Activated CD8-positive, alpha-beta memory T cell treated with anti-CD3 and anti-CD28 coated beads, Interleukin-2, amount 50 U/mL, for 1 hour (primary cell): ENCODE measurements around the gene PRSS35.
"Not testable (repeated sequence)": the region's sequence is repeated elsewhere in the genome, so short reads cannot be mapped to it uniquely, and the experiment has no call there.

Experiments used
- DNase-seq: peaks from one replicate; pipeline ENCODE4 v3.0.0-alpha.2; 2020; ENCODE audit errors: extremely low read depth

Gene PRSS35, protein sequence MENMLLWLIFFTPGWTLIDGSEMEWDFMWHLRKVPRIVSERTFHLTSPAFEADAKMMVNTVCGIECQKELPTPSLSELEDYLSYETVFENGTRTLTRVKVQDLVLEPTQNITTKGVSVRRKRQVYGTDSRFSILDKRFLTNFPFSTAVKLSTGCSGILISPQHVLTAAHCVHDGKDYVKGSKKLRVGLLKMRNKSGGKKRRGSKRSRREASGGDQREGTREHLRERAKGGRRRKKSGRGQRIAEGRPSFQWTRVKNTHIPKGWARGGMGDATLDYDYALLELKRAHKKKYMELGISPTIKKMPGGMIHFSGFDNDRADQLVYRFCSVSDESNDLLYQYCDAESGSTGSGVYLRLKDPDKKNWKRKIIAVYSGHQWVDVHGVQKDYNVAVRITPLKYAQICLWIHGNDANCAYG

DNA sequence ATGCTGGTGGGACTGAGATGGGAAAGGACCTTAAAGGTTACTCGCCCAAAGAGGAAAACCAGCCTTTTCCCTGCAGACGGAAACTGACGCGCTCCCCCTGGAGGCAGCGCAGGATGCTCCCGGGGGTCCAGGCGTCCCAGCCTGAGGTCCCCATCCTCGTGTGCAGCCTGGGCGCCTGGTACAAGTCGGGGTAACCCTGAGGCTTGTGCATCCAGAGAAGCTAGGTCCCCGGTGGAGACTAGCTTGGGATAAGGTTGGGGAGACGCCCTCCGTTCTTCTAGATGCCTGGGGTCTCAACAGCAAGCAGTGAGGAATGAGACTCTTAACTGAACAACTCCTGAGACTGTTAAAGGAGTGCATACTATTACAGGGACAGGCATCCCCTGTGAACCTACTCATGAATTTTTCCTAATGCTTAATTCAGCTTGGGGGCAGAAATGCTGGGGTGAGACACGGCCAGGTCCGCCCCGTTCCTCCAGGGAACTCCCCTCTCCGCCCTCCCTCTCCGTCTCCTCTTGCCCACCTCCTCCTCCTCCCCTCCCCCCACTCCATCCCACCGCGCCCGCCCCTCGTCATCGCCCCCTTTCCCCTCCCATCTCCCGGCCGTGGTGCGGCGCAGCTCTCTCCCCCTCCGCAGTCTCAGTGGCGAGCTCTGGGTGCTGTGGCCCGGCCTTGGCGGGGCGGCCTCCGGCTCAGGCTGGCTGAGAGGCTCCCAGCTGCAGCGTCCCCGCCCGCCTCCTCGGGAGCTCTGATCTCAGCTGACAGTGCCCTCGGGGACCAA lies at the start of gene PRSS35:
Gene PRSS35, plus strand, starts transcription at position 634 of the 781 bp plus-strand sequence. CDS start 10,908 bp downstream, outside the sequence.
- DNase-seq = no peak

DNA sequence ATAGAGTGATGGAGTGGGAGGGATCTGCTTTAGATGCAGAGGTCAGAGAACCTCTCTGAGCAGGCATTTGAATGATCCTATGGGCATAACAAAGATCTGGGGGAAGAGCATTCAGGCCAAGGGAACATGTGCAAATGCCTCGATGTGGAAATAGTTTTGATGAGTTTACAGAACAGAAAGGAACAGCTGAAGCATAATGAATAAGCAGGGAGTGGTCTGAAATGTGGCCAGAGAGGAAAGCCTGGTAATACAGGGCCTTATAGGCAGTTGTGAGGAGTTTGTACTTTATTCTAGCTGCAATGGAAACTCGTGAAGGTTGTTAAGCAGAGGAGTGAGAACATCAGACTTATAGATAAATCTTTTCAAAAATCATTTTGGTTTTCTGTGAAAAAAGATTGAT lies 48.4 kb upstream of the PRSS35 start:
- no peak for DNase-seq

DNA sequence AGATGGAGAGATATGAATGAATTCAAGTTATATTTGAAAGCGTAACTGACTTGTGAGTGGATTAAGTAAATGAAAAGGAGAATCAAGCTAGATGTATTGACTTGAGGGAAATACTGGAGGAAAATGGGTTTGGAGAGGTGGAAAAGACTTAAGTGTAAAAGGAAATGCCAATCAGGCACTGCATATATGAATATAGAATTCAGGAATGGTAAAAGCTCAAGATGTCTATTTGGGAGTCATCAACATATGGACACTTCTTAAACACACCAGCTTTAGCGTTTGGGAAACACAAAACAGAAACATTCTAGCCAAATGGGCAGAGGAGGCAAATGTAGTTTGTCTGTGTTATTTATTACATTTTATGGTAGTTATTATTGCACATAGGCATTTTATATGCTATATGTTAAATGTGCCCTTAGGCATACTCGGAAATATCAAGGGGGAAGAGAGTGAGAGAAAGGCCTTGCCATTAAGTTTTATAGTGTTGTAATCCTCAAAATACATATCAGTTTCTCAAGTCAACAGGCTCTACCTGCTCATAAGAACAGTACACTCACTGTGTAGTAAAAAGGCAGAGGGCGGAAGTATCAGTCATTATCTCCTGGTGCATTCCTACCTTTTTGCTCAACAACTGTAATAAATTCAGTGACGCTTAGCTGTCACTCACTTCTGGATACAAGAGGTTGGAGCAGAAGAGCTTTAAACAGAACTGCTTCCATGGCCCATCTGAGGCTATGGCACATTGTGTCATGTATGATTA lies 47.8 kb upstream of the PRSS35 start:
- DNase-seq = no peak

DNA sequence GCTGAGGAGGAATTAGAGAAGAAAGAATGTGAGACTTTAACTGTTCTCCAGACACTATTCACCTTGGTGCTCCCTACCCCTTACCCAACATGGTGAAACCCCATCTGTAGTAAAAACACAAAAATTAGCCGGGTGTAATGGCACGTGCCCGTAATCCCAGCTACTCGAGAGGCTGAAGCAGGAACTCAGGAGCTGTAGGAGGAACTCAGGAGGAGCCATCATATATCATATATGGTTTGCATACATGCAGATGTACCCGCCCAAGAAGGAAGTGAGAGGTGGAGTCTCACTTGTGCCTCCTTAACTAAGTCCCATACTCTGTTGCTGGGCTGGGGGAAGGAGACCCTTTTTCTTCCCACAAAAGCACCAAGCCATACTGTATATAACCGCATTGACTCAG lies 46.0 kb upstream of the PRSS35 start:
- DNase-seq = no peak

DNA sequence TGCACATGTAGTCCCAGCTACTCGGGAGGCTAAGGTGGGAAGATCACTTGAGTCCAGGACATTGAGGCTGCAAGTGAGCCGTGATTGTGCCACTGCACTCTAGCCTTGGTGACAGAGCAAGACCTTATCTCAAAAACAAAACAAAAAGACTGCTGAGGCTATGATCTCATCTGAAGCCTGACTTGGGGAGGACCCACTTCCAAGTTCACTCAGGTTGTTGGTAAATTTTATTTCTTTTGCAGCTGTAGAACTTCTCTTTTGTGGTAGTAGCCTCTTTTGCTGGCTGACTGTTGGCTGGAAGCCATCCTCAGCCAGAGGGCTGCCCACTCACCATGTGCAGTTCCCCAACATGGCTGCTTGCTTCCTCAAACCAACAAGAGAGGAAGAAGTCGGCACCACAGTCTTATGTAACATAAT lies 44.7 kb upstream of the PRSS35 start:
- DNase-seq = no peak

DNA sequence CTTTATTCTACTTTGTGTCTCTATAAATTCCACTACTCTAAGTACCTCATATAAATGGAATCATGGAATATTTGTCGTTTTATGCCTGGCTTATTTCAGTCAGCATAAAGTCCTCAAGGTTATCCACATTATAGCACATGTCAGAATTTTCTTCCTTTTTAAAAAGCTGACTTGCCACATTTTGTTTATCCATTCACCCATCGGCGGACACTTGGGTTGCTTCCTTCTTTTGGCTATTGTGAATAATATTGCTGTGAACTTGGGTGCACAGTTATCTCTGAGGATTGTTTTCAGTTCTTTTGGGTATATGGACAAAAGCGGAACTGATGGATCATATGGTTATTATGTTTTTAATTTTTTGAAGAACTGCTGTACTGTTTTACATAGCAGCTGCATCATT lies 42.3 kb upstream of the PRSS35 start:
- no peak for DNase-seq

DNA sequence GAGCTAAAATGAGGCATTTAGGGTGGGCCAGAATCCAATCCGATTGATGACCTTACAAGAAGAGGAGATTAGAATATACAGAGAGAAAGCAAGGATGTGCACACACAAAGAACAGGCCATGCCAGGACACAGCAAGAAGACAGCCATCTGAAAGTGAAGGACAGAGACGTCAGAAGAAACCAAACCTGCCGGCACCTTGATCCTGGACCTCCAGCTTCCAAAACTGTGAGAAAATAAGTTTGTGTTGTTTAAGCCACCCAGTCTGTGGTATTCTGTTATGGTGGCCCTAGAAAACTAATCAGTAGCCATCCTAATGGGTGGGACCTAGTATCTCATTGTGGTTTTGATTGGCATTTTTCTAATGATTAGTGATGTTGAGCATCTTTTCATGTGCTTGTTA lies 41.7 kb upstream of the PRSS35 start:
- no peak for DNase-seq

DNA sequence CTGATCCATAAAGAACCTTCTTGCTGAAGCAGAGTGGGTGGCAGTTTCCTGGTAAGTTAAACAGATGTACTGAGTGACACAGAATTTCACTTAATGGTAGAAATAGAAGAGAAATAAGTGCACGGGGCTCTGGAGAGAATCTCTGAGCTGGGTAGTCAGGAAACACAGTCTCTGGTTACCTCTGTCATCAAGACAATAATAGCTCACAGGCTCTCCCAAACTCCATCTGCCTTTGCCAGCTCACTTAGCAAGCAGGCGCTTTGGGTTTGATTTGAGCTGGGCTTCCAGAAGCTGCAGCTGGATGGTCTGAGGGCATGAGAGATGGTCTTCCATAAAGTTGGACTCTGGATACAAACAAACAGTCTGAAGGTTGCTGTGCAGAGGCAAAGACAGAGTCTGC lies 39.6 kb upstream of the PRSS35 start:
- DNase-seq = no peak

DNA sequence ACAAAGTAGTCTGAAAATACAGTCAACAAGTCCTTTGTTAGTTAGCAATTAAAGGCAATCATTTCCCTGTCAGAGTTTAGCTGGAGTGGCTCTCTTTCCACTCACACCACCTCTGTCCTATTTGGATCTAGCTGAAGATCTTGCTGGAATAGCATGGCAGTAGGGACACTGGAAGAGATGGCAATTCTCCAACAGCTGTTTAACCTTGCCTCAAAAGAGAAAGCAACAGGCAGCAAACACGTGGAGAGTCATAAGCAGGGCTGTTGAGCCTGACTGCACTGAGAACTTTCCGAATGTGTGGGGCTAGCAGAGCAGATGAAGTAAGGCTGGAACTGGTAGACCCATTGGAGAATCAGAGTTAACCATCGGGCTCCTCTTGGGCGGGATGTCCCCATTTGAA lies 38.0 kb upstream of the PRSS35 start:
- DNase-seq = no peak

DNA sequence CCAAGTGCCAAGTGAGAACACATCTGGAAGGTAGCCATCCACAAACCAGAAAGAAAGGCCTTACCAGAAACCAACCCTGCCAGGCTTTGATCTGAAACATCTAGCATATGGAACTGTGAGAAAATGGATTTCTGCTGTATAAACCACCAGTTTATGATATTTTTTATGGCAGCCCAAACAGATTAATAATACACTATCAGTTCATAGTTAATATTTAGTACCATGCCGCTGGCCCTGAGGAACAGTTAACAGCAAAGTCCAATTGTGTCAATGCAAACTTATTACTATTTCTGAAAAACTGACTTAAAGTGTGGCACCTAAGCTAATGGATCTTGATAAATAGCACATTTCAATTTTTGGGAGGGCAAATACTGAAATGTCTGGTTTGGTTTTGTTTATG lies 35.4 kb upstream of the PRSS35 start:
- no peak for DNase-seq

DNA sequence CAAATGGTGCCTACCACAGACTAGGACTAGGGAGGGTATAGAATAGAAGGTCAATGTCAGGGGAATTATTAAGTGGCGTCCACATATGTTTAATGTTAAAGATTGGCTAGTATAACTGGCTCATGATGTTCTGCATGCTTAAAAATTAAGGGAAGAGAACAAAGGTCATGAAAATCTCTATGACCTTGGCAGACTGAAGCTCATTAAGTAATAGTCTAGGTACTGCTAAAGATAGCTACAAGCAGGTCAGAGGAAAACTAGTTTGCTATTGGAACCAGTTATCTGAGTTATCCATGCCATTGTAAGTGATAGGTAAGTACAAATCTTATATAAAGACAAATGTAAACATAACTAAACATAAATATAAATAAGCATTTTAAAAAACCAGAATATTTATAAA lies 32.9 kb upstream of the PRSS35 start:
- no peak for DNase-seq

DNA sequence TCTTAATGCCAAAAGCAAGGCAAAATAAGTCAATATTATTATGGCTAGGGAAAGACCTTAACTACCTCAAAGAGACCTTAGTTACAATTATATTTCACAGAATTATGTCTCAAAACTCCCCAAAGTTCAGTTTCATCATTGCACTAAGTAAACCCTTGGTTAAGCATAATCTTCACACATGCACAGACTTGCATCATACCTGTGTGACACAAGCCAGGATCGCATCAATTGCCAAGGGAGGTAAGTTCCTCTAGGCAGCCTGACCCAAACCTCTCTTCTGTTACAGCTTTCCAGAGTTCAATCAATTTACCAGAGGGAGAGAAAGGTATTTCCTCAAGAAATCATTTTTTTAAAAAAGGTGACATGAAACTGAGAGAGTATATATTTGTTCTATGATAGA lies 31.9 kb upstream of the PRSS35 start:
- DNase-seq = no peak

DNA sequence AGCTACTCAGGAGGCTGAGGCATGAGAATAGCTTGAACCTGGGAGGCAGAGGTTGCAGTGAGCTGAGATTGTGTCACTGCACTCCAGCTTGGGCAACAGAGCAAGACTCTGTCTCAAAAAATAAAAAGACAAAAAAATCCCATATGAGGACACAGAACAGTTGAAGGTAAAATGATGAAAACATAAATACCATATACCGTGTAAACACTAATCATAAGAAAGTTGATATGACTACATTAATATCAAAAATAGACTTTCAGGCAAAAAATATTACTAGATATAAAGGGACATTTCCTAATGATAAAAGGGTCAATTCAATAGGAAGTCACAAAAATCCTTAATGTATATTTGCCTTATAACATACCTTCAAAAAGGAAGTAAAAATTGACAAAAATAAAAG lies 30.4 kb upstream of the PRSS35 start:
- not testable (repeated sequence) for DNase-seq

DNA sequence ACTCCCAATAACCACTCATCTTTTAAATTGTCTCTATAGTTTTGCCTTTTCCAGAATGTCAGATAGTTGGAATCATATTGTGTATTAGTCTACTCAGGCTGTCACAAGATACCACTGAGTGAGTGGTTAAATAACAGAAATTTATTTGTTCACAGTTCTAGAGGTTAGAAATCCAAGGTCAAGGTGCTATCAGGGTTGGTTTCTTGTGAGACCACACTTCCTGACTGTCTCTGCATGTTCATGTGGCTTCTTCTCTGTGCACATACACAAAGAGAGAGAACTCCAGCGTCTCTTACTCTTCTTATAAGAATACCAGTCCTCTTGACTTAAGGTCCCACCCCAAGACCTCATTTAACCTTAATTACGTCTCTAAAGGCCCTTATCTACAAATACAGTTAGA lies 23.9 kb upstream of the PRSS35 start:
- DNase-seq = no peak

DNA sequence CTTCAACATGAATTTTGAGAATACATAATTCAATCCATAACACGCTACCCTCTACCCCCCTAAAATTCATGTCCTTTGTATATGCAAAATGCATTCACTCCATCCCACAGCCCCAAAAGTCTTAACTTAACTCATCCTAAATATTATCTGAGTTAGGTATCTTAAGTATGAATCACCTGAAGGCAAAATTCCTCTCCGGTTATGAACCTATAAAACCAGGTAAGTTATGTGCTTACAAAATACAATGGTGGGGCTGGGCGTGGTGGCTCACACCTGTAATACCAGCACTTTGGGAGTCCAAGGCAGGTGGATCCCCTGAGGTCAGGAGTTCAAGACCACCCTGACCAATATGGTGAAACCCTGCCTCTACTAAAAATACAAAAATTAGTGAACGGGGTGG lies 23.5 kb upstream of the PRSS35 start:
- no peak for DNase-seq

DNA sequence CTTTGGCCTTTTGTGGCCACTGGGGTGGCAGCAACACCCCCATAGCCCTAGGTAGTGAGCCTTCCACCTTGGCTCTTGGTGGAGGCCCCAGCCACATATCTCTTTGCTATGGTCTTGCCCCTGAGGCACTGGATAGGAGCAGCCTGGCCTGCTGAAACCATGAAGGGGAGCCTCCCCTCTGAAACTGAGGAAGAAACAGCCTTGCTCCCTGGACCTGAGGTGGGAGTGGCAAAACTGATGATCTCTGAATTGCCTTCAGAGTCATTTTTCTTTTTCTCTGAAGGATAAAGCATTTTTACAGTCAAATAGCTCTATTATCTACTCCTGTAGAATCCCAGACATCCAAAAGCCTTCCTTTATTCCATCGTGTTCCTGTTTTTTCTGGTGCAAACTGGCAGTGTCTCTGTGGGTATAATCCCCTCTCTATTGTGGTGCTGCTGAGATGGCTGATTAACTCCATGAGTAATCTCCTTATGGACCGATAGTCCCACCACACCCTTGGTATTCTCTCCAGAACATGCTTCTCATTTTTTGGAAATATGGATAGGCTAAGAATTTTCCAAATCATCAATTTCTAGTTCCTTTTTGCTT lies 22.0 kb upstream of the PRSS35 start:
- DNase-seq = no peak

DNA sequence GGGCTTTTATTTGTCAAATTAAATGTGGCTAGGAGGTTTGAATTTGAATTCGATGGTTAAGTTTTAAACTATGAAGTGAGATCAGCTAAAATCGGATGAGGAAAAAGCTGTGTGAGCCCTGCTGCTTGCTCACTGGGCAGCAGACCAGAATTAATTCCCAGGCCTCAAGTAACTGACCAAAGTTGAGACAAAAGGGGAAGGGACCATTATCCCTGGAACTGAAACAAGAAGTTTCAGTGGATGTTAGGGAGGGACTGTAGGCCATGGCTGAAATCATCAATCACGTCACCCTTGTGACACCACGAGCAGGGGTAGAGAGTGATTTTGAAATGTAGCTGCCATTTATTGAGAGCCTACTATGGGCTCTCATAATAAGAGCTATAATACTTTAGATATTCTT lies 7.0 kb upstream of the PRSS35 start:
- DNase-seq = no peak

DNA sequence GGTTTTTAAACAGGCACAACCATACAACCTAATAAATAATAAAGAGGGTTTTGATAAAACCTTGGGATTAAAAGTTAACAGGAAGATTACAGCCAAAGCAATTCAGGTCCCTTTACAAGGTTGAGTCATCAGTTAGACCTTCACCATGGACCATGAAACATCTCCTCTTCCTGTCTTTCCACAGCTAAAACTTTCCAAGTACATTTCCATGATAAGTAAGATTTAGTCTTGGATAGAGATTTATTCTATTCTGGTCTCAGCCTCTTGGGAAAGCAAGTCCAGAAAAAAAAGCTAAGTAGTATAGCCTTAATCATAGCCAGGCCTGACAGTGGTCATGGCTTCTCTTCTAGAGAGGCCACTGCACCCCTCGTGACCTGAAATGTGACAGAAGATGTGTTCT lies 2.9 kb upstream of the PRSS35 start:
- DNase-seq = no peak

DNA sequence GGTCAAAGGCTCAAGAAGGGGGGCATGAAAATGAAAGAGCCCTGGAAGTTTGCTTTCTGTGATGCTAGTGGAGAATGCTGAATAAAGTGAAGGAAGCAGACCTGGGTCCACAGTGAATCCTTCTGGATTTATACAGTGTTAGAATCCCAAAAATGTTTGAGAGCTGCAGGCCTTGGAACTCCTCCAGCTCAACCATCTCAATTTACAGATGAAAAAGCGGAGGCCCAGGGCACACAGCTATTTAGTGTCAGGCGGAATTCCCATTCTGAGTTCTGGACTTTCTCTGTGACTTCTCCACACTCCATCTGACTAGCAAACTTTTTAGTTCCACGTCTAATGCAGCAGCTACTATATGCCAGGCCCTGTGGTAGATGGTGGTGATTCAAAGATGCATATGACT lies 1.5 kb upstream of the PRSS35 start:
- DNase-seq = no peak

DNA sequence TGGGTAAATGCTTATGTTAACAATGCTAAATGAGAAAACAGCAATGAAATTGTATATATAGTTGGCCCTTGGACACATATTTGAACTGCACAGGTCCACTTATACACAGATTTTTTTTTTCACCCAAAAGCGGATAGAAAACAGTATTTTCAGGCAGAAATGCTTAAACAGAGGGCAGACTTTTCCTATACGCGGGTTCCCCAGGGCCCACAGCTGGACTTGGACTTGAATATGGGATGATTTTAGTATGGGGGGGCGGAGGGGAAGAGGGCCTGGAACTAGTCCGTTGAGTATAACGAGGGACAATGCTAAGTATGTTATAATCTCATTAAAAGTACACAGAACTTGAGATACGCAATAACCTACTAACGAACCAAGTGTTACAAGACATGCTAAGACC lies 1.1 kb upstream of the PRSS35 start:
- DNase-seq = no peak

DNA sequence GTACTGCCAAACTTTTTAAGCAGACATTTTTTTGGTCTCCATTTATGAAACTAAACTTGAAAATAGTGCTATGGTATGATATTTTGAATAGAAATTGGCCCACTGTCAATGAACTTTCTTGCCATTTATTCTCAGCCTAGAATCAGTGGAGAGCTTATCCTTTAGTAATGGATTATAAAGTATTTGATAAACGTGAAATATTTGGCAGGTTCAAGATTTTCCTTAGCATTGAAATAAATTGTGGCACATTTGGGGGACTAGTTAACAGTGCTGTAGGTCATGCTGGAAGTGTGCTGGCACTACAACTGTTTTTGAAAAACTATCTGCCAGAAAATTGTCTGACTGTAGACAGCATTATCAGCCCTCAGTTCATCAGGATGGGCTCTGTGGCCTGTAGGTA lies 2.1 kb downstream of the PRSS35 start:
- DNase-seq = no peak

DNA sequence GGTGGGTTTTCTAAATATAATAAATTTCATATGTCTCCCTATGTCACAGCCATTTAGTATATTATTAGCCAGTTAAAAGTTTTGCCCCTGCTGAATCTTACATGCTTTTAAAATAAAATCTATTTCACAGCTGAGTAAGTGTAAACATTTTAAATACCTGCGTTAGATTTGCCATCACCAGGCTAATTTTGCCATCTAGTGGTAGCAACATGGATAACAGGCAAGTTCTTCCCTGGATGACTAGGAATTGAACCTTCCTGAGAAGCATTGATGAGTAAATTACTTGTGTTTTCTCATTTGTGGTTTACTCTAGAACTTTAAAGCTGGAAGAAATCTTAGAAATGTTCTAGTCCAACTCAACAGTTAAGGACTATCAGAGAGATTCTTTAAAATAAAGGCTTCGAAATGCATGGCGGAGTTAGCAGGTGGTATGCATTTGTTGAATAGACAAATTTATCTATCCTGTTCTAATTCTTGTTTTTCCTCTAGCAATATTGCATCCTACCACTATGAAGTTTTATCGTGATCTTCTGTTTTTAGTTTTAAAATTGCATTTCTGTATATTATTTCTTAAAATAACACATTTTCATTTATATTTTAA lies 2.6 kb downstream of the PRSS35 start:
- no peak for DNase-seq
